Stimulated activated naive B cell treated with anti-CD40 and anti-IgM and Interleukin-4, amounts not matched to agents 10 μg/mL and 1 μg/mL and 100 μg/mL, for 72 hours (primary cell): Measurements from ENCODE around the gene GAB1.

Experiments used
- ATAC-seq, 2 donors: fragments of 150-1000 bp; cut with Tn5 transposase; replicated peaks; 2 replicates each; pipeline ENCODE4 v1.10.0; 2021; ENCODE audit warnings: moderate library complexity in 1 of 2
- DNase-seq: peaks from one replicate; pipeline ENCODE4 v3.0.0; 2021
- H3K27ac Mint-ChIP-seq: one replicate; pipeline ENCODE4 v1.8.0; 2022; ENCODE audit warnings: mild to moderate bottlenecking, mixed read lengths
- H3K27me3 Mint-ChIP-seq, 2 donors: one replicate each; pipeline ENCODE4 v1.8.0; 2022; ENCODE audit warnings: mixed read lengths in 2 of 2
- H3K36me3 Mint-ChIP-seq, 2 donors: one replicate each; pipeline ENCODE4 v1.8.0; 2022; ENCODE audit warnings: mixed read lengths in 2 of 2, mild to moderate bottlenecking in 1 of 2
- H3K4me1 Mint-ChIP-seq, 2 donors: one replicate each; pipeline ENCODE4 v1.8.0; 2022; ENCODE audit warnings: mixed read lengths in 2 of 2, mild to moderate bottlenecking in 1 of 2
- H3K4me3 Mint-ChIP-seq, 2 donors: one replicate each; pipeline ENCODE4 v1.8.0; 2022; ENCODE audit warnings: mild to moderate bottlenecking in 2 of 2, mixed read lengths in 2 of 2, moderate library complexity in 1 of 2
- H3K9me3 Mint-ChIP-seq, 2 donors: one replicate each; pipeline ENCODE4 v1.8.0; 2022; ENCODE audit warnings: mixed read lengths in 2 of 2, mild to moderate bottlenecking in 1 of 2

The GAB1 gene

DNA sequence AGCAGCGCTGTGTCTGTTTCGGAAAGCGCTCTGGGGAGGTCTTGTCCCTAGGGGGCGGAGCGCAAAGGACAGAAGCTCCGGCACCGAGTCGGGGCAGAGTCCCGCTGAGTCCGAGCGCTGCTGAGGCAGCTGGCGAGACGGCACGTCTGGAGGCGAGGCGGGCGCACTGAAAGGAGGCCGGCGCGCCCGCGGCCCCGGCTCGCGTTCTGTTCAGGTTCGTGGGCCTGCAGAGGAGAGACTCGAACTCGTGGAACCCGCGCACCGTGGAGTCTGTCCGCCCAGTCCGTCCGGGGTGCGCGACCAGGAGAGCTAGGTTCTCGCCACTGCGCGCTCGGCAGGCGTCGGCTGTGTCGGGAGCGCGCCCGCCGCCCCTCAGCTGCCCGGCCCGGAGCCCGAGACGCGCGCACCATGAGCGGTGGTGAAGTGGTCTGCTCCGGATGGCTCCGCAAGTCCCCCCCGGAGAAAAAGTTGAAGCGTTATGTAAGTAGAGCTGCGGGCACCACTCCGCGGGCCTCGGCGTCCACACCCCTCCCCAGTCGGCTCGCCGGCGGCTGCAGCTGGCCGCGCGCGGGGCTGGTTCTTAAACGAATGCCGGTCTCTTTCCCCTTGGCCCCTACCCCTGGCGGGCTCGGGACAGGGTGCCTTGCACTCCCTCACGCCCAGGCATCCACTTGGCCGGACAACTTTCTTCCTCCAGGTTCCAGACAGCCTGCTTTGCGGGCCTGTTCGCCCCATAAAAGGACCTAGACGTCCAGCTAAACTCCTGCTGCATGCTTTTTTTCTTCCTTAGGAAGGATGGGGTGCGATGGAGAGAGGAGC is at the start of gene GAB1:
GAB1 (plus strand) TSS at position 96 of the 819 bp plus-strand sequence; CDS start at position 409, 313 bp downstream.
- DNase-seq (peak; percentile 81), ATAC-seq (peak; percentile 75 to 78)
- peak within 1 kb of the TSS; percentile 93 for H3K27ac Mint-ChIP-seq
- no peaks in the 10 kb centered on the region for H3K9me3 Mint-ChIP-seq
- H3K36me3 Mint-ChIP-seq, result peaks cover 0 to 6% of the 10 kb centered on the region in 2 donors
- H3K4me3 Mint-ChIP-seq, result peak within 1 kb of the TSS; percentile 98
- no peaks in the 10 kb centered on the region for H3K27me3 Mint-ChIP-seq
- peaks cover 21 to 36% of the 10 kb centered on the region in 2 donors for H3K4me1 Mint-ChIP-seq

DNA sequence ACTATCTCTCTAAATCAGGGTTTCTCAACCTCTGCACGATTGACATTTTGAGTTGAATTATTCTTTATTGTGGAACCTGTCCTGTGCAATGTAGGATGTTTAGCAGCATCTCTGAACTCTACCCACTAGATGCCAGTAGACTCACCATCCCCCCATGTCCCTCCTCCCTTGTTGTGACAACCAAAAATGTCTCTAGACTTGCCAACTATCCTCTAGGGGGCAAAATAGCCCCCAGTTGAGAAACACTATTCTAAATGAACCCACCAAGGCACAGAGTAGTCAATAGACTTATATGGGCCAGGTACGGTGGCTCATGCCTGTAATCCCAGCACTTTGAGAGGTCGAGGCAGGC is 49.1 kb upstream of the GAB1 start:
- H3K4me1 Mint-ChIP-seq, result peaks cover 0 to 5% of the 10 kb centered on the region in 2 donors
- no peaks in the 10 kb centered on the region for H3K36me3 Mint-ChIP-seq
- no peak overlapping the region for H3K27ac Mint-ChIP-seq
- no peaks in the 10 kb centered on the region for H3K27me3 Mint-ChIP-seq
- ATAC-seq (no peak), DNase-seq (no peak)
- no peaks in the 10 kb centered on the region for H3K9me3 Mint-ChIP-seq
- no peak overlapping the region for H3K4me3 Mint-ChIP-seq

DNA sequence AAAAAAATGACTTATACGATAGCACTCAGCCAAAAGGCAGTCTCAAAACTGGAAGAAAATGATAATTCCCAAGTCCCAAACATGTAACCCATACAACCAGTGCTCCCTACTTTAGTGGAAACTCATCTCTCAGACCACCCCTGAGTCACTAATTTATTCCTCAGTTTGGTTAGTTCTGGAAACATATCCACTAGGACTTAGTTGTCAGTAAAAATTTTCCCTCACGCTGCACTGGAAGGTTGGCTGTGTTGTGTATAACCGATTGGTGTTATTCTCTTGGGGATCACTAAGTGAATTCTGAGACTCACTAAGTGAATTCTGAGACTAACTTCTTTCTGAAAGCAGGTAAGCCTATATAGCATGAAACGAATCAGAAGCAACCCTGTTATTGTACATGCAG is 48.5 kb upstream of the GAB1 start:
- Mint-ChIP-seq H3K27ac (no peak overlapping the region), H3K9me3 (no peaks in the 10 kb centered on the region), H3K27me3 (no peaks in the 10 kb centered on the region), H3K4me3 (no peak overlapping the region), H3K36me3 (no peaks in the 10 kb centered on the region), H3K4me1 (peaks cover 0 to 5% of the 10 kb centered on the region in 2 donors)
- no peak for ATAC-seq
- DNase-seq, result no peak

DNA sequence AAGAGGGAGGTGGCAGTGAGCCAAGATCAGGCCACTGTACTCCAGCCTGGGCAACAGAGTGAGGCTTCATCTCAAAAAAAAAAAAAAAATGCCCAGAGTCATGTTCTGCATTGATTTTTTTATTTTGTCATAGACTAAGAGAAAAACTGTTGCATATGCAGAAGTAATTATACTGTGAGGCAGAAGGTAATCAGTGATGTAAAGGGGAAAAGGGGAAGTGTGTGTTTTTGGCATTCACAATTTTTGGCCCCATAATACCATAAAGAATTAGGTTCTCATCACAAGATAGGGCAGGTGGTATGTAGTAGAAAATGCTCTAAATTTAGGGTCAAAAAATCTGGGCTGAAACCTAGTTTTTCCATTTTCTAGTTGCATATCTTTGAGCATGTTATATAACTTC is 47.3 kb upstream of the GAB1 start:
- Mint-ChIP-seq H3K27me3 (no peaks in the 10 kb centered on the region), H3K36me3 (no peaks in the 10 kb centered on the region), H3K27ac (no peak overlapping the region), H3K4me3 (no peak overlapping the region), H3K4me1 (peaks cover 0 to 5% of the 10 kb centered on the region in 2 donors), H3K9me3 (no peaks in the 10 kb centered on the region)
- DNase-seq (no peak), ATAC-seq (peak; percentile 34 to 39)

DNA sequence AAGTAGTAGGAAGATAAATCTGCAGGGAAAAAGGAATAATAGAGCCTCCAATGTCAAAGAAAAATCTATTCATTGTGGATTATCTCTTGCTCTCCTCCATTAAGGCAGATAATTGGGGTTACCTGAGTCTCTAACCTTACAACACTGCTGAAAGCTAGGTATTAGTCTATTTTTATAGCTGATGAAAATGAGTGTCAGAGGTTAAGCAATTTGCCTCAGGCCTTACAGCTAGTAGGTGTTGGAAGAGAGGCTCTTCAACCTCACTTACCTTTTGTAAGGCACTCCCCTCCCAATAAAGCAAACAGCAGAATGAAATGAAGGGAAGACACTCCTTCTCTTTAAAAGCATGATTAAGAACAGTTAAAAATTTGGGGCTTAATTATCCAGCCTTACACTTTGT is 45.4 kb upstream of the GAB1 start:
- H3K27ac Mint-ChIP-seq, result no peak overlapping the region
- H3K4me1 Mint-ChIP-seq, result peaks cover 0 to 5% of the 10 kb centered on the region in 2 donors
- no peaks in the 10 kb centered on the region for H3K27me3 Mint-ChIP-seq
- DNase-seq, result no peak
- ATAC-seq, result no peak
- H3K4me3 Mint-ChIP-seq, result no peak overlapping the region
- H3K9me3 Mint-ChIP-seq, result no peaks in the 10 kb centered on the region
- no peaks in the 10 kb centered on the region for H3K36me3 Mint-ChIP-seq

DNA sequence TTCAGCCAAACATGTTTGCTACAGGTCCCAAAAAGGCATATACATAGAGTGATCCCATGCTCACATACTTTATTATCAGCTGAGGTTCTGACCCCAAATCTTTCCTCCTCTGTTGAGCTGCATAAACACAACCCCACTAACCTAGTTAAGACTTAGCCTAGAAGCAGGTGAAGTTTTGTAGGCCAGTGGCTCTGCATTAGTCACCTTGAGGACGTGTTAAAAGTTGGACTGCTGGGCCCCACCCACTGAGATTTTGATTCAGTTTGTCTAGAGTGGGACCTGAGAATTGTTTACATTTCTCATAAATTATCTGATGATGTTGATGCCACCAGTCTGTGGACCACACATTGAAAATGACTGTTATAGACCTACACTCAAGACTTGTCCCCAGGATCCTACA is 43.8 kb upstream of the GAB1 start:
- ATAC-seq, result no peak
- Mint-ChIP-seq H3K36me3 (no peaks in the 10 kb centered on the region), H3K4me1 (peaks cover 0 to 5% of the 10 kb centered on the region in 2 donors), H3K27ac (peak overlapping the region; percentile 5), H3K27me3 (no peaks in the 10 kb centered on the region), H3K4me3 (no peak overlapping the region), H3K9me3 (no peaks in the 10 kb centered on the region)
- no peak for DNase-seq

- Mint-ChIP-seq H3K36me3 (no peaks in the 10 kb centered on the region), H3K9me3 (no peaks in the 10 kb centered on the region), H3K27me3 (no peaks in the 10 kb centered on the region), H3K4me3 (no peak overlapping the region), H3K4me1 (peaks cover 0 to 4% of the 10 kb centered on the region in 2 donors), H3K27ac (no peak overlapping the region)
- ATAC-seq (no peak), DNase-seq (no peak)
Observed at GRCh38 chr4:143294310-143294709, 42.4 kb upstream of the GAB1 start.

DNA sequence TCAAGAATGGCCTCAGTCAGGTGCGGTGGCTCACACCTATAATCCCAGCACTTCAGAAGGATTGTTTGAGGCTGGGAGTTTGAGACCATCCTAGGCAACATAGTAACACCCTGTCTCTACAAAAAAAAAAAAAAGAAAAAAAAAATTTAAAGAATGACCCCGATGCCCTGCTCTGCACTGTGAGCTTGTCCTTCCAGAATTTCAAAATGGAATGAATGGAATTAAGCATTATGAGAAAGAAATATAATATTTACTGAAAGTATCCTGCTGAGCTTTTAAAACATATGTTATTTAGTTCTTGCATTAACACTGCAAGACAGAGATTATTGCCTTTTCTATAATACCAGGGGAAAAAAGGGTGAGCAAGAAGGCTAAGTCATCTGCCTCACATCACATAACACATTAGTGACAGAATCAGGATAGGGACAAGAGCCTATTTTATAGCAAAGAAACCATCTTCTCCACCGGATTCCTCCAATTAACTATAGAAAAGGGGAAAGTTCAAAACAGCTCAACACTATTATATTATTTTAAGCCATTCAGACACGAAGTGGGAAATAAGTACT is 41.9 kb upstream of the GAB1 start:
- H3K4me3 Mint-ChIP-seq, result no peak overlapping the region
- no peaks in the 10 kb centered on the region for H3K9me3 Mint-ChIP-seq
- H3K27me3 Mint-ChIP-seq, result no peaks in the 10 kb centered on the region
- H3K27ac Mint-ChIP-seq, result no peak overlapping the region
- H3K36me3 Mint-ChIP-seq, result no peaks in the 10 kb centered on the region
- no peaks in the 10 kb centered on the region for H3K4me1 Mint-ChIP-seq
- no peak for ATAC-seq
- no peak for DNase-seq

DNA sequence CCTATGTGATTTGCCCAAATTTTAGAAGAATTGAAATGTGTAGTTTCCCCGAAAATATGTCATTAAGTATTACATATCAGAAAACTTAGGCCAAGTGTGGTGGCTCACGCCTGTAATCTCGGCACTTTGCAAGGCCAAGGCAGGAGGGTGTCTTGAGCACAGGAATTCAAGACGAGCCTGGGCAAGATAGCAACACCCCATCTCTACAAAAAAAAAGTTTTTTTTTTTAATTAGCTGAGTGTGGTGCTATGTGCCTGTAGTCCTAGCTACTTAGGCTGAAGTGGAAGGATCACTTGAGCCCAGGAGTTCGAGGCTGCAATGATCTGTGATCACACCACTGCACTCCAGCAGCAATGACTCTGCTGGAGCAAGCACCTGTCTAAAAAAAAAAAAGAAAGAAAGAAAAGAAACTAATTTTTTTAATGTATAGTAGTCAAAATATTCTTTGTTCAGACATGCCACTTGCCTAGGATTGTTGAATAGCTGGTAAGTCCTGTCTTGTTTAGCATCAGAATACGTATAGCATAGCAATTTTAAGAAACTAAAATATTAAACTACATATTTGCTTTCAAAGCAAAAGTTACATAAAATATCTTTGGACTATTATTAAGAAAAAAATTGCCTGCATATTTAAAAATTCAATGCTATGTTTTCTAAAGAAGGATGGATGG is 40.1 kb upstream of the GAB1 start:
- Mint-ChIP-seq H3K27me3 (no peaks in the 10 kb centered on the region), H3K36me3 (no peaks in the 10 kb centered on the region), H3K9me3 (no peaks in the 10 kb centered on the region), H3K4me1 (no peaks in the 10 kb centered on the region), H3K27ac (no peak overlapping the region), H3K4me3 (no peak overlapping the region)
- ATAC-seq (no peak), DNase-seq (no peak)

GRCh38 chr4:143300860-143301259 is 35.8 kb upstream of the GAB1 start:
- no peak for ATAC-seq

DNA sequence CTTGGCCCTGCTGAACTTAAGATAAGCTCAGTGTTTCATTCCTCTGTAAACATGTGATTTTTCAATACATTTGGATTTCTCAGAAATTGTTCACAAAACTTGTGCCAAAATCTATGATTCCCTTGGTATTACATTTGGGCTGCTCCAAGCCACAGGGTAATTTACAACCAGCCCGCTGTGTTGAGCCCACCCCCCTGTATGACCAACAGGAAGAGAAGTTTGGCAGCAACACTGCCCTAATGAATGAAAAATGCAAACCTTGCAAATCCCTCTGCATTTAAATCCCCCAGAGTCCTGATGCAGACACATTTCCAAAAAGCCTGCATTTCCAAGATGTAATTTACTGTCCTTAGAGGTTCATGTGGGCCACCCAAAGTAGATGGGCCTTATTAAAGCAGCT is 34.1 kb upstream of the GAB1 start:
- no peaks in the 10 kb centered on the region for H3K9me3 Mint-ChIP-seq
- ATAC-seq (no peak), DNase-seq (no peak)
- no peaks in the 10 kb centered on the region for H3K4me1 Mint-ChIP-seq
- H3K4me3 Mint-ChIP-seq, result no peak overlapping the region
- H3K27ac Mint-ChIP-seq, result no peak overlapping the region
- H3K36me3 Mint-ChIP-seq, result no peaks in the 10 kb centered on the region
- H3K27me3 Mint-ChIP-seq, result no peaks in the 10 kb centered on the region

More at GRCh38 chr4:143300860-143301259, 35.8 kb upstream of the GAB1 start:
- Mint-ChIP-seq H3K27me3 (no peaks in the 10 kb centered on the region), H3K4me1 (no peaks in the 10 kb centered on the region), H3K27ac (no peak overlapping the region), H3K9me3 (no peaks in the 10 kb centered on the region), H3K4me3 (no peak overlapping the region), H3K36me3 (no peaks in the 10 kb centered on the region)
- DNase-seq, result no peak

GRCh38 chr4:143306788-143307187 is 29.9 kb upstream of the GAB1 start:
- Mint-ChIP-seq H3K4me1 (no peaks in the 10 kb centered on the region), H3K36me3 (no peaks in the 10 kb centered on the region)
- no peak for ATAC-seq

GRCh38 chr4:143307531-143307930 is 29.1 kb upstream of the GAB1 start:
- no peak overlapping the region for H3K4me3 Mint-ChIP-seq
- no peaks in the 10 kb centered on the region for H3K9me3 Mint-ChIP-seq
- no peak for DNase-seq
- H3K36me3 Mint-ChIP-seq, result no peaks in the 10 kb centered on the region
- H3K27me3 Mint-ChIP-seq, result no peaks in the 10 kb centered on the region
- H3K27ac Mint-ChIP-seq, result no peak overlapping the region
- H3K4me1 Mint-ChIP-seq, result no peaks in the 10 kb centered on the region
- no peak for ATAC-seq

More at GRCh38 chr4:143306788-143307187, 29.9 kb upstream of the GAB1 start:
- DNase-seq, result no peak
- Mint-ChIP-seq H3K27me3 (no peaks in the 10 kb centered on the region), H3K27ac (no peak overlapping the region), H3K9me3 (no peaks in the 10 kb centered on the region), H3K4me3 (no peak overlapping the region)

GRCh38 chr4:143308377-143308776 is 28.3 kb upstream of the GAB1 start:
- Mint-ChIP-seq H3K27me3 (no peaks in the 10 kb centered on the region), H3K36me3 (no peaks in the 10 kb centered on the region), H3K27ac (no peak overlapping the region), H3K9me3 (no peaks in the 10 kb centered on the region), H3K4me3 (no peak overlapping the region), H3K4me1 (no peaks in the 10 kb centered on the region)
- ATAC-seq (no peak), DNase-seq (no peak)

DNA sequence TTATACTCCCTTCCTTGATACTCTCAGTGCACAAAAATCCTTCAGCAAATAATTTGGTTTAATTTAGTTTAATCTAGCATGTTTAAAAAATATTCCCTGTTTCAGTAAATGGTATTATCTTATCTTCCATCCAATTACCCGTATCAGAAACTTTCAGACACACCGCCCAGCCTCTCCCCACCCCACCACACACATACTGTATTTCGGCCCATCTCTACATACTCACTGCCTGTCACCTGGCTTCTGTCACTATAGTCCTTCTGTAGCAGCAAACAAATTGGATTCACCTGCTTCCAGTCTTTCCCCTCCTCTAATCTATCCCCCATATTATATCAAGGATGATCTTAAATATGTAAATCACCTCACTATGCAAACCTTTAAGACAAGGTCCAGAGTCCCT is 24.8 kb upstream of the GAB1 start:
- DNase-seq, result no peak
- Mint-ChIP-seq H3K36me3 (no peaks in the 10 kb centered on the region), H3K4me3 (no peak overlapping the region), H3K4me1 (no peaks in the 10 kb centered on the region), H3K27me3 (no peaks in the 10 kb centered on the region), H3K27ac (no peak overlapping the region), H3K9me3 (no peaks in the 10 kb centered on the region)
- no peak for ATAC-seq
